GM19238 (cell line): ENCODE data around the gene KRTAP25-1.

Experiments used
- DNase-seq: peaks from one replicate; pipeline ENCODE4 v3.0.0; 2011; ENCODE audit warnings: low spot score; ENCODE audit not compliant: insufficient read length

Gene KRTAP25-1, protein sequence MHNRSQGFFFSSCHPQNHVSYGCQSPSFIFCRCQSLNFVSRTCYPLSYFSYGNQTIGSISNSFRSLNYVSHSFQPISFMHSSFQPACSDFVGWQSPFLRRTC

DNA sequence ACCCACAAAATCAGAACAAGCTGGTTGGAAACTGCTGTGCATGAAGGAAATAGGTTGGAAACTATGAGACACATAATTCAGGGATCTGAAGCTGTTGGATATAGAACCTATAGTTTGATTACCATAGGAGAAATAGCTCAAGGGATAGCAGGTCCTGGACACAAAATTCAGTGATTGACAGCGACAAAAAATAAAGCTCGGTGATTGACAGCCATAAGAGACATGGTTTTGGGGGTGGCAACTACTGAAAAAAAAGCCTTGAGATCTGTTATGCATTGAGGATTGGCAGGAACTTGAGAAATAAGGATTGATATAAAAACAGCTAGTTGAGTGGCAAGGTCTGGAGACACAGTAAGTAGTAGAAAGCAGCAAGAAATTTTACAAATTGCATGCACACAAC lies at the start of gene KRTAP25-1:
Gene KRTAP25-1 (minus strand): TSS at position 300 of the 400 bp plus-strand sequence. CDS start 24 bp downstream, at position 276.
- DNase-seq, result no peak

DNA sequence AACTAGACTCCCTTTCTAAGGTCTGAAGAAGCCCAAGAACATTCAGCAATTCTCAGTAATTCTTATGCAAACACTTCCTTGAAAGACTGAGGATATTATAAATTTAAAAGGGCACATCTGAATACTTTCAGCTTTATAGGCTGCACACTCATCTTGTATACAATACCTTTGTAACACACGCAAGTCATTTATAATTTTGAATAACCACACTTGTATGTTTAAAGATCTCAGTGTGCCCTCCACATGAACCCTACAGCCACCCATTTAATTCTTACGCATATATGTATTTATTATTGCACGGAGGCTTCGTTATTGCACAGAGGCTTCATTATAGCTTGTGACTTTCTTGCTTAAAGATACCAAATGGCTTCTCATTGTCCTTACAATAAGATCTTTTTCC lies 49.4 kb upstream of the KRTAP25-1 start:
- no peak for DNase-seq

DNA sequence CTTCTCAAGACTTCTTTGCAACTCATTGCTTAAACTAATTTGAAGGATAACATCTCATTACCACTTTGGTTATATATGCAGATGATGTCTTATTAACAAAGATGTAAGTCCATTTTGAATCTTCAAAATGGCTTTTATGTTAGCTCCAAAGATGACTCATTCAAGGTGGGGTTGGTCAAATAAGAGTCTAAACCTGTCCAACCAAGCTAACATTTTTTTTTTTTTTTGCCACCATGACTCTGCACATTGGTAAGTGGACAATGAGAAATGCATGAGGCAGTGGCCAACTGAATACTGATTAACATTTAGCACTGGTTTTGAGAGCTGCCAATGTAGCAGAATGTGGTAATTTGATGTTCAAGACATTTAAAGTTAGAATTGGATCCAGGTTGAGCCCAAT lies 48.5 kb upstream of the KRTAP25-1 start:
- DNase-seq, result no peak

DNA sequence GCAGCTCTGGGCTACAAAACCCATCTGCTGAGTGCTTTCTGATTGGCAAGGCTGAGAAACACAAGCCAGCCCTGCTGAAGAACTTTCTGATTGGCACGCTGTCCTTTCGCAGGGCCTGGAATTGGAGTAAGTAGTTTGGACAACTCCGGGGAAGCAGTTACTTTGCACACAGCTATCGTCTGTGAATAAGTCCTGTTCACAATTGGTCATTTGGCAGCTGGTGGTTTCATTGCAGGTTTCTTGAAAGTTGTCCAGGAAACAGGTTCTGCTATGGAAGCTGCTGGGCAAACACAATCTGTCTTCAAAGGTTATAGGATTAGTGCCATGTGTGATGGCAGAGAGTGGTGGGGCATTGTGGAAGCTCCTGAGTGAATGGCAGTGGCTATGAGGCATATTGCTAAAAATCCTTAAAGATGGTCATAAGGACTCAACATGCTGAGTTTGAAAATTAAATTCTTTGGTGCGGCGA lies 48.0 kb upstream of the KRTAP25-1 start, which contains the start of gene KRTAP27-1:
Gene KRTAP27-1 (minus strand): TSS at position 419 of the 469 bp plus-strand sequence. CDS start 26 bp downstream, at position 393.
- DNase-seq, result no peak

DNA sequence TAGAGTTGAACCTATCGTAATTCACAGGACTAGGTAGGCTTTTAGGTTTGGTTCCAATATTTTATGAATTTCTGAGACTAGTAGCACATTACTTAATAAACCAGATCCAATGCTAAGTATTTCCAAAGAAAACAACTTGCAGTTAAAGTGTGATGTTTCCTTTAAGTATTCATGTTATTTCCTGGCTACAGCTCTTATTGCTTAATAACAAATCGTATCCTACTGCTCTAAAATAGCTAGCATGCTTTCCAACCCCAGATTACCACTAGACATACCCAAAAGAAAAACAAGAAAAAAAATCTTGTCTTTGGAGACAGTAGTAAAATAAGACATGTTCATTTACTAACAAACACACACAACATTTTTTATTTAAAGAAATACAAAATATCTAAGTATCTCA lies 47.3 kb upstream of the KRTAP25-1 start:
- no peak for DNase-seq

DNA sequence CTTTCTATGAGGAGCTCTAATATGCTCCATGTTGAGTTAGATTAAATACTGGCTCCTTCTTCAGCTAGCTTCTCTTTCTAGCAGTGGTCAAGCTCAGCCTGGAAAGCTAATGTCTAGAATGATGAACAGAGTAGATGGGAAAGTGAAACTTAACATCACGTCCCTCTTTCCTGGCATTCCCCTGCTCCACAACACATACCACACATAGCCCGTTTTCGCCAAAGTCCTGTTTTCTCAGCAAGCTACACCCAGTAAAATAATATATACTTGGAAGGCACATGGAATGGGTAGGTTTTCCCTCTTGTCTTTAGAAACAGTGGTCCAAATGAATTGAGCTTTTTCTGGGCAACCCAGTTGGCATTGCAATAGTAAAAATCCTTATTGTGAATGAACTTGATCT lies 44.4 kb upstream of the KRTAP25-1 start:
- no peak for DNase-seq

DNA sequence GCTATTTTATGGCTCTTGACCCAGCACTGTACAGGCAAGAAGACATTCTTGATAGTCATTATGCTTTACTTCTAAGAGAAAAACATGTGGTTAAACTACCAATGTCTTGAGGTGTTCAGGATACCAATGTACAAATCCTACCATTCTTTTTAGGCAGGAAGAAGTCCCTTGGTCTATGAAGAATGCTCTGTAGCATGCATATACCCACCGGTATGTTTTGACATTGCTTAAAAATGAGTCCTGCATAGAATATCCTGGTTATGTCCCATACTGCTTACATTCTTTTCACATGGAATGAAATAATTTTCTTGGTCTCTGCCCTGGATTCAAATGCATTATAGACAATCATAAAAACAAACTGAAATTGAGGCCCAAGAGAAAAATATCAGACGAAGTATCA lies 43.4 kb upstream of the KRTAP25-1 start:
- DNase-seq, result no peak

DNA sequence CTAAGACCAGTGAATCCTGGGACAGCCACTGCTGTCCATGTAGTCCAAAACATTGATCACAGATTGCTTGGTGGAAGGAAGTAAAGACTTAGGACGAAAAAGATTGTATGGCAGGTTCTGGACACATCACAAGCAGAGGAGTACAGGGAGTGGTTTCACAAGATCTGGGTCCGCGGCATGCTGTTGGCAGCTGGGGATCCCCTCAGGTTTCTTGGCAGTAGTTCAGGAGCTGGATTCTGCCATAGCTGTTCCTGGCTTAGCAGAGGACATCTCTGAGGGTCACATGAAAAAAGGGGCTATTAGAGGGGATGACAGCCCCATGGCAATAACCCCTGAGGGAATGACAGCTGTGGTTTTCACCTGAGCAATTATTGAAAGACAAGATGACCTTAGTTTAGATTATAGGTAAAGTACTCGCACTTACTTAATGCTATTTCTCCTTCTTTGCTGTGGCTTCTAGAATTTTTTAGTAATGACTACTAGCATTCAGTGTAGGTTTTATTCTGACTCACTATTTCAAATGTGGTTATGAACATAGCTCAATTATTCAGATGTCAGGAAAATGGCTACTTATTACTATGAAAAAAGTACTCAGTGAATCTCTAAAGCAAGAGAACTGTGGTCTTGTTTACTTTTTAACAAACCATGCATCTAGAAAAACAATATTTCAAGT lies 40.0 kb upstream of the KRTAP25-1 start:
- no peak for DNase-seq

DNA sequence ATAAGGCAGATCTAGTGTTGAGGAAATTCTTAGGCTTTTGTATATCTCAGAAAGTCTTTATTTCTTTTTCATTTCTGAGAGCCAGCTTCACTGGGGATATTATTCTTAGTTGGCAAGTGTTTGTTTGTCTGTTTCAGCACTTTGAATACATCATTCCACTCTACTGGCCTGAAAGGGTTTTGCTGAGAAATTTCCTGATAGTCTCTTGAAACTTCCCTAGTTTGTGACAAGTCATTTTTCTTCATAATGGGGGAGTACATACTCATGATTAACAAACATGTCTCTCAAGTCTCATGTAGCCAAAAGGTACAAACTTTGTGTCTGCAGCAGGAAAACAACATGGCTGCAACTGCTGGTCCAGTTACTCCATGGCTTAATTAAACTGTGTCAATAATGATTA lies 37.1 kb upstream of the KRTAP25-1 start:
- DNase-seq, result no peak

DNA sequence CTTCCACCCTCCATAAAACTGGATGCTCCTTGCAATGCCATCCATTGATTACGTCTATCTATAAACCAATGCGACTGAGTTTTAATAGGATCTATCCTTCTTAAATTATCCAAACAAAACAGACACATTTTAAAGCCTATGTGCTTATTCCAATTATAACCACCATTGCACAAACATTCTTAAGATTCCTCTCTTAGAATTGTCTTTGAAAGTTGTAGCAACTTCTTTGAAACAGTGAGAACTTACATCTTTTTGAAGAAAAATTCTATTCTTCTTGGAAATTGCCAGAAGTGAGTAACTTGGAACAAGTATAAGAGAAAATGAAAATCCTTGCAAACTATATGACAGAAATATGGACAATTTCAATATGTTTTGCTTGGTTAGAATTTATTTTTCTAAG lies 30.9 kb upstream of the KRTAP25-1 start, which contains the start of gene KRTAP26-1:
Gene KRTAP26-1 (minus strand): TSS at position 101 of the 400 bp plus-strand sequence. CDS start 280 bp downstream, outside the sequence.
- DNase-seq, result no peak

DNA sequence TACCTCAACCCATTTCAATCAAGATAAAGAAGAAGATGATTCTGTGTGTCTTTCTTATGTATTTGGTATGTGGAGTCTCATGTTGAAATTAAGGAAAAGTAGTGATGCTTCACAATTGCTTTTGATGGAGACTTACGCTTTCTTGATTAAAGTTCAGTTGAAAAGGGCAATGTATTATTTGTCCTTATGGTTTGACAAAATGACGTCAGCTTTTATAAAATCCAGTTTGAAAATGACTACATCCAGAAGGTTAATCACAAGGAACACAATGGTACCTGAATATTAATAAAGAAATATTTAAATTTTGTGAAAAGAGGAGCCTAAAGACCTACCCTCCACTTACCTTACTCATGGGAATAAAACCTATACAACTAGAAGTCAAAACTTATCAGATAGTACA lies 26.4 kb upstream of the KRTAP25-1 start:
- no peak for DNase-seq

DNA sequence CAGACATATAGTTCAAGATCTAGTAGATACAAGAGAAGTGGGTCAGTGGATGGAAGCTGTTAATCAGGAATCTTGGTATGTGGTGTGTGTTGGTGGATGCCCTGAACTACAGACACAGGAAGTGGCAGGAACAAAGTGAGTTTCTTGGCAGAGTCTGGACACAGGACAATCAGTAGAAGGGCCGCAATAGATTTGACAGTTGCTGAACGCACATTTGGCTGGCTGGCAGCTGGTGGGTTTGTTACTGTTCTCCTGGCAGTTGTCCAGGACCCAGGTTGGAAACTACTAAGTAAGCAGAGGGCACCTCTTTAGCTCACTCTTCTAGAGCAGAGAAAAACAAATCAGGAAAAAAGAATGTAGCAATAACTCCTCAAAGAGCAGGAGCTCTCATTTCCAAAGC lies 17.6 kb upstream of the KRTAP25-1 start:
- DNase-seq, result no peak

DNA sequence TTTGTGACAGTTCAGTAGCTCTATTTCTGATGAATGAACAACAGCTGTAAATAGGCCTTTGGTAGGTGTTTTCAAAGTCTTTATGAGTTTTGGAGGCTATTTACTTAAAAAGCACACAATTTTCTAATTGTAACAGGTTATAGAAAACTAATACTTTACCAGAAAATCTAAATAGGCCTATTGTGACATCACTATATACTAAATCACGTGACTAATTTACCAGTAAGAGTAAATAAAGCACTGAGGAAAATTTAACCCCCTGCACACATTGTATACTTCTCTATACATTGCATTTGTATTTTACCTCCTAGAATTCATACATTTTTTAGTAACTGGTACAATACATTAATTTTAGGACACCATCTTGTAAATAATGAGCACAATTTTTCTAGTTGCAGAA lies 15.8 kb upstream of the KRTAP25-1 start:
- DNase-seq, result no peak

DNA sequence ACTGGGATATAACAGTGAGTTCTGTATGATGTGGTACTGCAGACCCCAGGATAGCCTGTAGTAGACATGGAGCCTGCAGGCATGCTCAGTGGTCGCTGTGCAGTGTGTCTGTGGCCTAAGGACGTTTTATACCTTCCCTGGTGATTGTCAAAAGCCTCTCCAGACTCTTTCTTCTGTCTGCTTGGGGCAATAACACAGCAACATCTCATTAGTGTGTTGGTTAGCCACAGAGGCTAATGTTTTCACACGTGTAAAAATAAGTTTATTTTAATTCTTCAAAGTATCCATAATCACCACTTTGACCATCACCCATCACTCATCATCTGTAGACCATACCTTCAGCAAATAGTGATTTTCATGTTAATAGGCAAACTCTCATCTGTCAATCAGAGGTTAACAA lies 6.5 kb downstream of the KRTAP25-1 start, which contains the start of gene KRTAP24-1:
Gene KRTAP24-1 (minus strand): TSS at position 101 of the 400 bp plus-strand sequence. CDS start 18 bp downstream, at position 83.
- DNase-seq, result no peak

DNA sequence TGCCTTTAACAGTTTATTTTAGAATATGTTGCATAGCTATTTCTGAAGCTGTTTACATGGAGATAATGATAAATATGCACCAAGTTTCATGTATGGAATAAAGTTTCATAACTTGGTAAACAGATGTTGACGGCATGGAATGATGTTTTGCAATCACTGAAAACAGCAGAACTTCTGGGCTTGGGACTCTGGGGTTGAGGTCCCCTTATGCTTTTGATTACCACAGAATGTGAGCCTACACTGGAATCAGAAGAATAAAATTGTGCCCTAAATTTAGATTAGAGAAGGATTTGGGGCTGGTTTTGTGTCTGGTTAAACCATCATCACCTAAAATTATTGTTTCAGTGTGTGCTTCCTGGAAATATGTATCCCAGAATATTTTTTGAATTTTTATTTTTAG lies 17.7 kb downstream of the KRTAP25-1 start:
- DNase-seq, result no peak

DNA sequence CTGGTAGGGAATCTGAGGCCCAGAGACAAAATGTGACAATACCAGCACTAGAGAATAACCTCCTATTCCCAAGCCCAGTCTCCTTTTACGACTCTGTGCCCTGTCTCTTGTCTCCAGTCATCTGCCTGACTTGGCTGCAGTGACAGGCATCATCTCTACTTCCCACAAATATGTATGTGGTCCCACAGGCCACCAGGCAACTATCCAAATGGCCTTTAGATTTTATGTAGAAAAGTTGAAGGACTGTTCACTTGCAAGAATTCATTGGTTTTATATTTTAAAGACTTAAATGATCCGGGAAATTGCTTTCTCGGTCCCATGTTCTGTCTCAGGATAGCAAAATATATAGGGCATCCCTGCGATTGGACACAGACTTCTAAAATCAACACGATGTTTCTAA lies 18.2 kb downstream of the KRTAP25-1 start:
- no peak for DNase-seq

DNA sequence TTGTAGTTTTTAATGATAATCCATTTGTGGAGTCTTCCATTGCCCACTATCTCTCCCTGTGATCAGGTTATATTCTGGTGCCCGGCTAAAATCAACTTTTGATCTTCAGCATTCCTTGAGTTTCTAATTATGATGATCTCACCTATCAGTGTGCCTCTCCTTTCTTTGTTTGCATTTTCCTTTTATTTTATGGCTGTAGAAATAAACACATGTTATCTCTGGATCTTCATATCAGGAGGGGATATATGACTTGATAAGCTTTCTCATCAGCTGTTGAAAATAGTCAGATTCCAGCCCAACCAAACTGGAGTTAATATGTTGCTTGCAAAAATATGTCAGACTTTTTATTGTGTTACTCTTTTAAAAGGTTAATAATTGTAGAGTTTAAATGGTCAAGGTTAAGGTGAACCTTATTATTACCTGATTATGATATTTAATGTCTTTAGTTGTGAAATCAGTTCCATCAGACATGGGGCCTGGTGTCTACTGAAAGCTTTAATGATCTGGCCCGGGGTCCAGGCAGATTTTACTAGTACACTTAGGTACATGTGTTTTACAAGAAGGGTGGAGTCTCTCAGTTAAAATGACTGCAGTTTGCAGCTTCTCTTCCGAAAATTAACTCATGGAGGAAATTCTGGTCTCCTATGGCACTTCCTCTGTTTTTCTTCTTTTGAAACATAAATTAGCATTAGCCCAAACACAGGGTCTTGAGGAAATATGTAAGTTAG lies 19.3 kb downstream of the KRTAP25-1 start:
- DNase-seq, result no peak

DNA sequence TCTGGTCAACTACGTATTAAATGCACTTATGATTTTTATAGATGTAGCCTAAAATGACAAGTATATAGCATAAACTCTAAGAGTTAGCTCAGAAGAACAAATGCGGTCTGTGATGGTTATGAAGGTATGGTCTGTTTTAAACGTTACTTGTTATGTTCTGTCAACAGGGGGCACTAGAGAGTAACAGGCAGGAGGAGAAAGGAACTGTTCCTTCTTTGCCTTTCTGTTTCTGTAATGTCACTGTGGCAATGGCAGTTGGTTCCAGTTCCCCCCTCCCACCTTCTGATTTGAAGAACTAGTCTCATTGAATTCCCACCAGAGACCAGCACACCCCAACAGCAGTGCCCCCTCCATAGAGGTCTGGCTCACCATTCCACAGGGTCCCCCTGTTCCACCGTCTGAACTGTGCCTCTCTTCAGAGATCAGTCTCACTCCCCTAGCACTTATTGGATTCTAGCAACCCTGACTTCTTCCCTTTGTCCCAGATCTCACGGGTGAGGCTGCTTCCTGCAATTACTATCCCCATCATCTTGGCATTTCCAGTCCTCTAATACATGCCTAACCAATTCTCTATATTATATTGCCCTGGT lies 20.6 kb downstream of the KRTAP25-1 start:
- DNase-seq, result no peak

DNA sequence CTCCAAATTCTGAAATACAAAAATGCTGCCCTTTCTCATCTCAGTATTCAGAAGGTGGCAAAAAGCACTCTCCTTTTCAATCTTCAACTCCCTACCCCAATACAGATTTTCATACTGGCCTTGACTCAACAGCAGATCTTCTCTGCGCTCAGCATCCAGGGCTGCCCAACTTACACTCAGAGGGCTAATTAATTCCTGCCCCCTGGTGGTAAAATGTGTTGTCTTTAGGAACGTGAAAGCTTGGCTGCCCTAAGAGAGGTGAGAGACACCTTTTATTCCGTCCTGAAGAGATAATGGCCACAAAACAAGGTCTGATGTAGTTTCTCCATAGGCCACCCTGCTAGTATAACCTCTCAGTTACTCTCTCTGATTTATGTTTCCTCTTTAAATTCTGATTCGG lies 31.5 kb downstream of the KRTAP25-1 start:
- DNase-seq, result no peak

DNA sequence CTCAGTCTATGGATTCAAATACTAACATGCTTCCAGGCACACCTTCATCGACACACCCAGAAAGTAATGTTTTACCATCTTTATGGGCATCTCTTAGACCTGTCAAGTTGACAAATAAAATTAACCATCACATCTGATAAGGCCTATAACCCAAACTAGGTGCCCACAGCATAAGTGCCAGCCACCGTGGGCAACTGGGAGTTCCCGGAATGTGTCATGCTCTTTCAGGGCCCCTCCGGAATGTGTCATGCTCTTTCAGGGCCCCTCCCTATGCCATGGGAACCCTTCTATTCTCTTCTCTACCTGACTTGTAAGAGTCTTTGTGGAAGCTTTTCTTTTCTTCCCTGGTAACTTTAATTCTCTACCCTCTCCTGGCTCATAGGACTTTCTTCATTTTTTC lies 33.2 kb downstream of the KRTAP25-1 start:
- DNase-seq, result no peak

DNA sequence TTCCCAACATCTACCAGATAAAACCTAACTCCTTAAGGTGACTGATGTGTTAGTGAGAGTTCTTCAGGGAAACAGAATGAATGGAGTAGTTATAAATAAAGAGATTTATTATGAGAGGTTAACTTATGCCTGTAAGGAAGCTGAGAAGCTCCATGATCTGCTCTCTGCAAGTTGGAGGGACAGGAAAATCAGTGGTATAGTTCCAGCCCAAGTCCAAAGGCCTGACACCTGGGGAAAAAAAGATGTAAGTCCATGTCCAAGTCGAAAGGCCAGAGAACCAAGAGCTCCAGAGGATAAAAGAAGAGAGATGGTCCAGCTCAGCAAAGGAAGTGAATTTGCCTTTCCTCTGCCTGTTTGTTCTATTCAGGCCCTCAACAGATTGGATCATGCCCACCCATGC lies 33.6 kb downstream of the KRTAP25-1 start:
- DNase-seq, result no peak

DNA sequence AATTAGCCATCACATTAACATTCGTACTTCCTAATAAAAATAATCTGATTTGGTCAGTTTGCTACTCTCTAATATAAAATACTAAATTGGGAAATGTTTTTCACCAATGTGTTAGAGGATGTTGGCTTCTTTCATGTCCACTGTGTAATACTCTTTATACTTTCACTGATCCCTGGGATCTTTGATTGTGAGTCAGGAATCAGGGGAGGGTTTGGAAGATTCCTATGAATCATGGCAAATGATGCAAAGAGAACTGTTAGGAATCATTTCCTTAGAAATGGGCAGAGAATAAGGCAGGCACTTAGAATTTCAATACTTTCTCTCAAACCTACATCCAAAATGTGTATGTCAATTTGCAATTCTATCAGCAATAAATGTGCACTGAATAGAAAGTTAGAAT lies 37.5 kb downstream of the KRTAP25-1 start:
- DNase-seq, result no peak
